ENCODE measurements around the gene RBM12.

RBM12 gene

DNA sequence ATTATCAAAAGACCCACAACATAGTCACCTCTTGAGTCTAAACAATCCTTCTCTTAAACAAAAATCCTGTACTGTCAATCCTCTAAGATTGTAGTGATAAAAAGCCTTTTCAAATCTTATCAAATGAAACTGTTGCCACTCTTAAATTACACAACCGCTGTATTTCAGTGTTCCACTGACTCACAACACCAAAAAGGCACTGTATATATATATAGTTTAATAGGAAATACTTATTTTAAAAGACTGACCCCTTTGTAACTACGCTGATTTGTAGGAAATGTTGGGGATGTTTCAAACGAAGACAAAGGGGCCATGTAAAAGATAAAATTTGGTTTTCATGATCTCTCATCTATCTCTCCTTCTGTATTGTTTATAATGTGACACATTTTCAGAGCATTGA lies 14.1 kb downstream of the RBM12 start:
- TF ChIP-seq NFIC (IDR thresholded peaks at IDR 0.05): no peak
- TF ChIP-seq ZBTB7A (IDR thresholded peaks at IDR 0.05; ENCODE audit: low read depth): no peak

GRCh38 chr20:35648836-35649235 lies 15.9 kb downstream of the RBM12 start:
- TF ChIP-seq REST (IDR thresholded peaks at IDR 0.05; ENCODE audit: low read depth) (no peak), NFIC (IDR thresholded peaks at IDR 0.05) (no peak)

- TF ChIP-seq EGR1 (IDR thresholded peaks at IDR 0.05) (no peak), YY1 (IDR thresholded peaks at IDR 0.05; ENCODE audit: low read depth) (no peak), TCF12 (IDR thresholded peaks at IDR 0.05; ENCODE audit: low read depth) (no peak), MAX (IDR thresholded peaks at IDR 0.05) (no peak), USF1 (IDR thresholded peaks at IDR 0.05) (no peak)
Observed at GRCh38 chr20:35644806-35645205, 19.9 kb downstream of the RBM12 start.

GRCh38 chr20:35643045-35643444 lies 21.7 kb downstream of the RBM12 start:
- TF ChIP-seq TEAD4 (IDR thresholded peaks at IDR 0.05) (no peak), NFIC (IDR thresholded peaks at IDR 0.05) (no peak), USF1 (IDR thresholded peaks at IDR 0.05) (no peak), ZBTB7A (IDR thresholded peaks at IDR 0.05; ENCODE audit: low read depth) (no peak), FOXM1 (IDR thresholded peaks at IDR 0.05; ENCODE audit: borderline replicate concordance, low read depth) (no peak), EP300 (IDR thresholded peaks at IDR 0.05; ENCODE audit: borderline replicate concordance) (no peak), CEBPB (IDR thresholded peaks at IDR 0.05) (no peak), RAD21 (IDR thresholded peaks at IDR 0.05; ENCODE audit: low read depth) (no peak), YY1 (IDR thresholded peaks at IDR 0.05; ENCODE audit: low read depth) (no peak), TCF12 (IDR thresholded peaks at IDR 0.05; ENCODE audit: low read depth) (no peak), CREB1 (IDR thresholded peaks at IDR 0.05; ENCODE audit: low read depth) (no peak), EGR1 (IDR thresholded peaks at IDR 0.05) (no peak)

- no peak for TF ChIP-seq EGR1 (IDR thresholded peaks at IDR 0.05)
- TF ChIP-seq TEAD4 (IDR thresholded peaks at IDR 0.05): no peak
- no peak for TF ChIP-seq RAD21 (IDR thresholded peaks at IDR 0.05; ENCODE audit: low read depth)
- TF ChIP-seq YY1 (IDR thresholded peaks at IDR 0.05; ENCODE audit: low read depth): no peak
- TF ChIP-seq EP300 (IDR thresholded peaks at IDR 0.05; ENCODE audit: borderline replicate concordance): no peak
- TF ChIP-seq CEBPB (IDR thresholded peaks at IDR 0.05): no peak
- TF ChIP-seq REST (IDR thresholded peaks at IDR 0.05; ENCODE audit: low read depth): no peak
- TF ChIP-seq CREB1 (IDR thresholded peaks at IDR 0.05; ENCODE audit: low read depth): no peak
- no peak for TF ChIP-seq FOXM1 (IDR thresholded peaks at IDR 0.05; ENCODE audit: borderline replicate concordance, low read depth)
- TF ChIP-seq TCF12 (IDR thresholded peaks at IDR 0.05; ENCODE audit: low read depth): no peak
- TF ChIP-seq NFIC (IDR thresholded peaks at IDR 0.05): no peak
- no peak for TF ChIP-seq ZBTB7A (IDR thresholded peaks at IDR 0.05; ENCODE audit: low read depth)
- TF ChIP-seq USF1 (IDR thresholded peaks at IDR 0.05): no peak
- TF ChIP-seq TAF1 (IDR thresholded peaks at IDR 0.05; ENCODE audit: low read depth): no peak
- no peak for TF ChIP-seq MAX (IDR thresholded peaks at IDR 0.05)
Observed at GRCh38 chr20:35641743-35642142, 23.0 kb downstream of the RBM12 start.

DNA sequence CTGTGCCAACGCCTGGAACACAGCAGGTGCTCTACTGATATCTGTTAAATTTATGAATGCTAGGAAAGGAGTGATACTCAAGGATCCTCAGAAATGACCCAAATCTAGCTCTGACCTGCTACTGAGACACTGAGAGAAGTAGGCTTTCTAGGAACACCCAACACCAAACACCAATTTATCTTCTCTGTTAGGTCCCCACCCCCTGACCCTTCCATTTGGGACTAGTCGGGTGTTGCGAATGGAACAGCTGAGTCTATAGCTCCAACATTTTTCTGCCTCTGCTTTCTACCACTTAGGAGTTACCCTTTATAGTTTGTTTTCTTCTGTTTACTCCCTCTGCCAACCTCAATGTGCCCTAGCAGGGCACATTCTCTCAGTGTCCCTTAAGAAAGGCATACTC lies 24.0 kb downstream of the RBM12 start:
- no peak for TF ChIP-seq NFIC (IDR thresholded peaks at IDR 0.05)
- no peak for TF ChIP-seq REST (IDR thresholded peaks at IDR 0.05; ENCODE audit: low read depth)
- no peak for TF ChIP-seq RAD21 (IDR thresholded peaks at IDR 0.05; ENCODE audit: low read depth)
- TF ChIP-seq TCF12 (IDR thresholded peaks at IDR 0.05; ENCODE audit: low read depth): no peak
- TF ChIP-seq EGR1 (IDR thresholded peaks at IDR 0.05): no peak
- TF ChIP-seq TEAD4 (IDR thresholded peaks at IDR 0.05): no peak
- no peak for TF ChIP-seq FOXM1 (IDR thresholded peaks at IDR 0.05; ENCODE audit: borderline replicate concordance, low read depth)
- TF ChIP-seq MAX (IDR thresholded peaks at IDR 0.05): no peak
- no peak for TF ChIP-seq ZBTB7A (IDR thresholded peaks at IDR 0.05; ENCODE audit: low read depth)
- TF ChIP-seq USF1 (IDR thresholded peaks at IDR 0.05): no peak
- TF ChIP-seq YY1 (IDR thresholded peaks at IDR 0.05; ENCODE audit: low read depth): no peak
- no peak for TF ChIP-seq CEBPB (IDR thresholded peaks at IDR 0.05)
- no peak for TF ChIP-seq TAF1 (IDR thresholded peaks at IDR 0.05; ENCODE audit: low read depth)
- no peak for TF ChIP-seq CREB1 (IDR thresholded peaks at IDR 0.05; ENCODE audit: low read depth)
- no peak for TF ChIP-seq EP300 (IDR thresholded peaks at IDR 0.05; ENCODE audit: borderline replicate concordance)

Data from Ishikawa (cell line).